WTC11 (cell line): Measurements from ENCODE around the gene SERBP1.

Source experiments
- CBFB ChIP-seq: sonication (generic); formaldehyde crosslinking; IDR thresholded peaks from 2 replicates; pipeline ENCODE4 v1.8.1; 2022; ENCODE audit warnings: mild to moderate bottlenecking, low read depth, missing genetic modification reagents
- CTCF ChIP-seq: fragments of 200-600 bp; IDR thresholded peaks from 2 replicates; pipeline ENCODE4 v1.8.0; 2022; ENCODE audit warnings: antibody characterized with exemption
- IRF2 ChIP-seq: sonication (generic); formaldehyde crosslinking; IDR thresholded peaks from 2 replicates; pipeline ENCODE4 v1.8.0; 2022; ENCODE audit warnings: low read depth, missing genetic modification reagents, borderline replicate concordance
- SMAD4 ChIP-seq: sonication (generic); formaldehyde crosslinking; IDR thresholded peaks from 2 replicates; pipeline ENCODE4 v1.8.0; 2022; ENCODE audit warnings: mild to moderate bottlenecking, missing genetic modification reagents
- TCF7 ChIP-seq: sonication (generic); formaldehyde crosslinking; IDR thresholded peaks from 2 replicates; pipeline ENCODE4 v1.8.0; 2022; ENCODE audit warnings: mild to moderate bottlenecking, low read depth, missing genetic modification reagents, moderate library complexity
- ZNF512 ChIP-seq: sonication (generic); formaldehyde crosslinking; IDR thresholded peaks from 2 replicates; pipeline ENCODE4 v1.8.1; 2022; ENCODE audit warnings: missing genetic modification reagents, borderline replicate concordance

- TF ChIP-seq CTCF (no peak), SMAD4 (CRISPR knock-in tag) (no peak), CBFB (CRISPR knock-in tag) (no peak), TCF7 (CRISPR knock-in tag) (no peak), IRF2 (CRISPR knock-in tag) (no peak), ZNF512 (CRISPR knock-in tag) (no peak)
Observed at GRCh38 chr1:67432745-67433144, 2.5 kb upstream of the SERBP1 start.
